Effector CD4-positive, alpha-beta T cell (primary cell): ENCODE data around the gene ACTR3C.
A peak's percentile ranks its signal among the peaks of the same experiment; 100 is the strongest.

Experiments used
- DNase-seq: peaks from one replicate; pipeline ENCODE4 v3.0.0-alpha.2; 2020
- total RNA-seq: gene quantifications from one replicate; lab custom pipeline; 2026; lab: John Stamatoyannopoulos, UW

The ACTR3C gene
- total RNA-seq, result 6.4 reads per million, percentile 24 among the genes with 10 or more reads in this experiment

DNA sequence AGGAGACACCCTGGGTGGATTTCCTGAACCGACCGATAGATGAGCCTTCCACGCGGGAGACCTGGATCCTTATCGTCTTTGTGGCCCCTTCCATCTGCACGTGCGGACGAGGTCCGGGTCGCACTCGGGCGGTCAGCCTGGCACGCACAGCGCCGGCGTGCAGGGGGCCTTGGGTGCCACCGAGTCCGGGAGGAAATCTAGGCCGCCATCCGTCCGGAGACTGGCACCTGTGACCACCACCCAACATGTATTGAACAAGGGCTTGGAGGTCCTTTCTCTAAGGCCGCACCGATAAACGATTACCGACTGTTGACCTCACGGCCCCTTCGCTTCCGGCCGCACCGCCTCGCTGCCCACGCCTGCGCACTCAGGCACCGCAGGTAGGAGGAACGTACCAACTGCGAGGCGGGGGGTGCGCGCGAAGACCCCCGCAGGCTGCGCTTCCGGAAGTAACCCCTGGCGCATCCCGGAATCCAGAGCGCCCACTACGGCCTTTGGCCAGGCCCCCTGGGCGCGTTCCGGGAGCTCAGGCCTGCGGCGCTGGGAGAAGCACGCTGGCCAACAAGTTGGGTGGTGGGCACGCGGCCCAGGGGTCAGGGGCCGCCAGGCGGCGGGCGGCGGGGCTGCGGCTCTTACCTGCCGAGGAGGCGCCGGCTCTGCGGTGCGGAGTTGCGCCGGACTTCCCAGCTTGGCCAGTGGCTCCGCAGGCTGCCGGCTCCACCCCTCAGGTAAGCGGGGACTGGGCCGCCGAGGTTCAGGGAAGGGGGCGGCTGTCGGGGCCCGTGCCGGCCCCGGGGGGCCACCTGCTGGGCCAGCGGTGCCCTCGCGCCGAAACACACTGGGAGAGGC lies at the start of gene ACTR3C, which contains the start of gene LRRC61:
ACTR3C (minus strand) TSS at position 713 of the 849 bp plus-strand sequence. CDS start 28,249 bp downstream, outside the sequence.
LRRC61 (plus strand) TSS at position 523 of the 849 bp plus-strand sequence. CDS start 13,507 bp downstream, outside the sequence.
- peak; percentile 12 for DNase-seq

DNA sequence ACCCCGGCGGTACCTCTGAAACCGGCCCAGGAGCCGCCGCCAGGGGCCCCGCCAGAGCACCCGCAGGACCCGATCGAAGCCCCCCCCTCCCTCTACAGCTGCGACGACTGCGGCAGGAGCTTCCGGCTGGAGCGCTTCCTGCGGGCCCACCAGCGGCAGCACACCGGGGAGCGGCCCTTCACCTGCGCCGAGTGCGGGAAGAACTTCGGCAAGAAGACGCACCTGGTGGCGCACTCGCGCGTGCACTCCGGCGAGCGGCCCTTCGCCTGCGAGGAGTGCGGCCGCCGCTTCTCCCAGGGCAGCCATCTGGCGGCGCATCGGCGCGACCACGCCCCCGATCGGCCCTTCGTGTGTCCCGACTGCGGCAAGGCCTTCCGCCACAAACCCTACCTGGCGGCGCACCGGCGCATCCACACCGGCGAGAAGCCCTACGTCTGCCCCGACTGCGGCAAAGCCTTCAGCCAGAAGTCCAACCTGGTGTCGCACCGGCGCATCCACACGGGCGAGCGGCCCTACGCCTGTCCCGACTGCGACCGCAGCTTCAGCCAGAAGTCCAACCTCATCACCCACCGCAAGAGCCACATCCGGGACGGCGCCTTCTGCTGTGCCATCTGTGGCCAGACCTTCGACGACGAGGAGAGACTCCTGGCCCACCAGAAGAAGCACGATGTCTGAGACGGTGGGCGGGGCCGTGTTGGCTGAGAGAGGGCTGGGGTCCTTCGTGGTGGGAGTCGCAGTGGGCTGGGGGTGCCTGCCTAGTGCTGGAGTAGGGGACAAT lies 49.1 kb upstream of the ACTR3C start:
- no peak for DNase-seq

DNA sequence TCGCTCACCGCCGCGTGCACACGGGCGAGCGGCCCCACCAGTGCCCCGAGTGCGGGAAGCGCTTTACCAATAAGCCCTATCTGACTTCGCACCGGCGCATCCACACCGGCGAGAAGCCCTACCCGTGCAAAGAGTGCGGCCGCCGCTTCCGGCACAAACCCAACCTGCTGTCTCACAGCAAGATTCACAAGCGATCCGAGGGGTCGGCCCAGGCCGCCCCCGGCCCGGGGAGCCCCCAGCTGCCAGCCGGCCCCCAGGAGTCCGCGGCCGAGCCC lies 48.6 kb upstream of the ACTR3C start:
- no peak for DNase-seq

DNA sequence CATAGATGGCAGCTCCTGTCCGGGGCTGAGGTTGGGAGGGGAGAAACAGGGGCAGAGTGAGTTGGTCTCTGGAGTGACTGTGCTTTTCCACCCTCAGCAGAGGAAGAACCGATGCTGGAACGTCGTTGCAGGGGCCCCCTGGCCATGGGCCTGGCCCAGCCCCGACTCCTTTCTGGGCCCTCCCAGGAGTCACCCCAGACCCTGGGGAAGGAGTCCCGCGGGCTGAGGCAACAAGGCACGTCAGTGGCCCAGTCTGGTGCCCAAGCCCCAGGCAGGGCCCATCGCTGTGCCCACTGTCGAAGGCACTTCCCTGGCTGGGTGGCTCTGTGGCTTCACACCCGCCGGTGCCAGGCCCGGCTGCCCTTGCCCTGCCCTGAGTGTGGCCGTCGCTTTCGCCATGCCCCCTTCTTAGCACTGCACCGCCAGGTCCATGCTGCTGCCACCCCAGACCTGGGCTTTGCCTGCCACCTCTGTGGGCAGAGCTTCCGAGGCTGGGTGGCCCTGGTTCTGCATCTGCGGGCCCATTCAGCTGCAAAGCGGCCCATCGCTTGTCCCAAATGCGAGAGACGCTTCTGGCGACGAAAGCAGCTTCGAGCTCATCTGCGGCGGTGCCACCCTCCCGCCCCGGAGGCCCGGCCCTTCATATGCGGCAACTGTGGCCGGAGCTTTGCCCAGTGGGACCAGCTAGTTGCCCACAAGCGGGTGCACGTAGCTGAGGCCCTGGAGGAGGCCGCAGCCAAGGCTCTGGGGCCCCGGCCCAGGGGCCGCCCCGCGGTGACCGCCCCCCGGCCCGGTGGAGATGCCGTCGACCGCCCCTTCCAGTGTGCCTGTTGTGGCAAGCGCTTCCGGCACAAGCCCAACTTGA lies 48.0 kb upstream of the ACTR3C start:
- DNase-seq, result no peak

DNA sequence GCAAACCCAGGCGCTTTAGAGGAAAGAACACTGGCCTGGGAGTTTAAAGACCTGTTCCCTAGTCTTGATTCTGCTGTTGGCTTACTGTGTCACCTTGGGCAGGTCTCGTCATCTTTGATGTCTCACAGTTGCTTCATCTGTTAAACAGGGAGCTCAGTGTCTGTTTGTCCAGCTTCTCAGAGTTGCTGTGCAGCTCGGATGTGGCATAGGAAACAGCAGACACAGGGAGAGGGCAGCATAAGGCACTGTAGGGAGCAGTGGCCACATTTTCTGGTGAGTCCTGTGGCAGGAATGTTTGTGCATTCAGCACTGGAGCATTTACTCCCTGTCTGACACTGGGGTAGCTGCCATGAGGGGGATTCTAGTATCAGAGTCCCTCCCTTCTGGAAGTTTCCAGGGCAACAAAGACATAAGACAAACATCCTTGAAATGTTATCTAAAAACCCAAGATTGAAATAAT lies 47.3 kb upstream of the ACTR3C start:
- DNase-seq, result no peak

DNA sequence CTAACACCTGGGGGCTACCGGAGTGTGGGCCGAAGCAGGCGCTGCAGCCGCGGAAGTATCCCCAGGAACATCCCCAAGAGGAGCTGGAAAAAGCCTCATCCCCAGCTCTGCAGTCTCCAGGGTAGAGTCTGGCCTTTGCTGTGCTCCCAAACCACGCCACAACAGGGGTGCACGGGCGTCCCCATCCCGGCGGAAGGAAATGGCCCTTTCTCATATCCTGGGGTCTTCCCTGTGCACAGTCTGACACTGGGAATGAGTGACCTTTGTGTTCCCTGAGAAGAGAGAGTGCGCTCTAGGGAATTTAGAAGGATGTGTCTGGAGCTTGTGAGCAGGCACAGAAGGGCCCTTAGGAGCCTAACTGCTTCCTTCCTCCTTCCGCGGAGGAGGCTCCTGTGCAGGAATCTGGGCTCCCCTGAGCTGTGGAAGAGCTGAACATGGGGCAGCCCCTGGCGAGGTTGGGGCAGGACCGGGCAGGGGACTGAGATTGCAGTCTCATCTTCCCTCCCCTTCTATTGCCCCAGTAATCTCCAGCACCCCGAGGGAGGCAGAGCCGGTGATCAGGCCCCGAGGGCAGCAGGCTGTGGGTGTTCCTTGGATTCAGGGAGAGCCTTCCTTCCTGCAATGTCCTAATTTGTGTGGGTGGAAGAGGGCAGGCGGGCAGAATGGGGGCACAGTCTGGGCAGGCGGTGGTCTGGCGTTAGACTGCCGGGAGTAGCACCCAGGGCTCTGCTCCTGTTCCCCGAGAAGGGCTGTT lies 46.6 kb upstream of the ACTR3C start:
- DNase-seq, result no peak

DNA sequence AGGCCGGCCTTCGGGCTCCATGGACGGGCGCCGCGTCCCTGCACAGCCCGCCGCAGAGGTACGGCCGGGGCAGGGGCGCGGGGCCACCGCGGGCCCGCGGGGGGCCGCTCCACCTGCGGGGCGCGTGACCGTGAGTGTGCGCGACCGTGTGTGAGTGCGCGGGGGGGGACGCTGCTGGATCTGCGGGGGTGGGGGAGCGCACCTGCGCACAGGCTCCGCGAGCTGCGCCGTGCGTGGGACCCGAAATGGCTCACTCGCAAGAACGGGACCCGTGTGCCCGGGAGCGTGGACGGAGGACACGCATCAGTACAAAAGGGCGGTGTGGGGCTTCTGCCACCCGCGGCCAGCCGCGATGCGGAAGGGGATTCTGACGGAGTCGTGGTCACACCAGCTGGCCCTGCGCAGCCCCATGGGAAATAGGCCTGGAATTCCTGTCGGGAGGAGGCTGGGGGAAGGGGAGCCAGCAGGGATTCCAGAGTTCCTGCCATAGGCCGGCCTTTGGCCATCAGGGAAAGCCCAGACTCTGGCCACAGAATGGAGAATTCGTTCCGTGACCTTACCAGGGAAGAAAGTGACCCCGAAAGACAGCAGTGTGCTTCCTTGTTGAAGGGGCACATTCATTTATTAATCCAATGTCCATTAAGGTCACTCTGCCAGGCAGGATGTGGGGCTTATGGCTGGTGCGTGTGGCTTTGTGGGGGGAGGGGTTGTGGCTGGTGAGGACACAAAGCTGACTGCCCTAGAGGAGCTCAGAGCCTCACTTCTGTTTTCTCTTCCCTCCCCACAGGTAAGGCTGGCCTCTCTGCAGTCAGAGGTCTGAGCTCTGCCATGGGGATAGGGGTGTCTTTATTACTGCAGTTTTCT lies 45.8 kb upstream of the ACTR3C start:
- peak; percentile 45 for DNase-seq

DNA sequence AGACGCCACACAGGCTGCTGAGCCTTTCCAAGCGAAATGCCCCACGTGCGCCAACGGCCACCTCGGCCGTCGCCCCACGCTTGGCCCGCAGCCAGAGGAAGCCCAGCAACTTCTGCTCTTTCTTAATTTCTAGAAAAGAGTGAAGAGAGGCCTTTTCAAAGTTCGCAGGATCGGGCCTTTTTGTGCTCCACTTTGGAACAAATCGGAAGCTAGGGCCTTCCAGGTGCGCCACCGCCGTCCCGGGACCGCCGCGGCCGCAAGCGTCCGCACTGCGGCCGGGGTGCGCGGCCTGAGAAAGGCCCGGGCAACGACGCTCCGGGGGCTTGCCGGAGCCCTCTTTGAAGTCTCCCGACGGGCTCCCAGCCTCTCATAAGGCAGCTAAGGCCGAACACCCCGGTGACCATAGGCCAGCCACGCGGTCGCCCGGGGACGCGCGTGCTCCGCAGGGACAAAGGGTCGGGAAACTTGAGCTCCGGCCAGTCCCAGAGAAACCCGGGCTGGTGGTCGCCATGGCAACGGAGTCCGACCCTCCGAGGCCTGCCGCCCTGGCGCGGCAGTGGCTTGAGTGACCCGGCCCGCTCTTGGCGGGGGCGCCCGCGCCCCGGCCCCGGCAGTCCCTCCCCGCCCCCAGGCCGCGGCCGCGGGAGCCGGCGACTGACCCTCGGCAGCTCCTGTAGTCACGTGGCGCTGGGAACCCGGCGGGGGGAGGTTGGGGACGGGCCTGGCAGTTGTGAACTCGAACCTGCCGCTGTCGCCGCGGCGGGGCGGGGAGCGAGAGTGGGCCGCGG lies 44.9 kb upstream of the ACTR3C start, which contains the start of gene REPIN1:
REPIN1 (plus strand) TSS at position 727 of the 788 bp plus-strand sequence. CDS start 890 bp downstream, outside the sequence.
- DNase-seq, result peak; percentile 77

DNA sequence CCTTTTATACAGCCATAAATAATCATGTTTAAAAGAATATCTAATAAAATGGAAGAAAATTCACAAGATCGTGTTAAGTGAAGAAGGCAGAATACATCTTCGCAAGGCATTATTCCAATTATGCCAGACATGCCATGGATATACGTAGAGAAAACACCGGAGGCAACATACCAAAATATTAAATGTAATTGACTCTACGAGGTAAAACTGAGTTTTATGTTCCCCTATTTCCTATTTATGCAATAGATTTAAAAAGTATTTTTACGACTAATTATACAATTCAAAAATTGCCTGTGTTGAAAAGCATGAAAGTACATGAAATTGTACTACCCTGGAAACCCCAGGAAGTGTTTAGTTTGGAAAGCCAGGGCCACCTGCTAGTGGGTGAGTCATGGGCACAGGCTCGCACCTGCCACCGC lies 44.3 kb upstream of the ACTR3C start:
- DNase-seq, result no peak

DNA sequence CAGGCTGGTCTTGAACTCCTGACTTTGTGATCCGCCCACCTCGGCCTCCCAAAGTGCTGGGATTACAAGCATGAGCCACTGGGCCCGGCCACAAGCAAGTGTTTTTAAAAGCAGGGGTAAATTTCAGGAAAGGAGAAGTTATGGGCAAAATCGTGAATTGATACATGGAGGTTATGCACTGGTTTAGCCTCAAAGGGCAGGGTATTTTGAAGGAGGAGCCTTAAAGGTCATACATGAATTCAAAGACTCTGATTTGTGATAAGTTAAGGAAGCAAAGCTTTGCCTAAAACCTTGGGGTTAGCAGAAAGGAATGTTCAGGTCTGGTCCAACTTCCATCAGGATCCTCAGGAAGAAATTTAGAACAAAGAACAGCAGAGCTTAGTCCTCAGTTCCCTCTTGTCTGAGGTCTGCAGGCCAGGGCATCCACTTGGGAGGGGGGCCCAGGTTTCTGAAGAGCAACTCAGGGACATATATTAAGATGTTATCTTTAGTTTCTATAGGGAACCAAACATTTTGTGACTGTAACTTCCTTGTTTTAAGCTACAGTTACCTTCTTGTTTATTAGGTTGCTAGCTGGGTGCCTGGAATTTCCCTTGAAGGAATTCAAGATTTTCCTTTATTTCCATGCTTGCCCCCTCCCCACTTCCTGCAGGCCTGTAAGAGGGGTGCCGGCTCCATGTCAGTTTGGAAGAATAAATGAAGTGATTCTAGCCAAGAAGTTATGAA lies 42.5 kb upstream of the ACTR3C start:
- no peak for DNase-seq

DNA sequence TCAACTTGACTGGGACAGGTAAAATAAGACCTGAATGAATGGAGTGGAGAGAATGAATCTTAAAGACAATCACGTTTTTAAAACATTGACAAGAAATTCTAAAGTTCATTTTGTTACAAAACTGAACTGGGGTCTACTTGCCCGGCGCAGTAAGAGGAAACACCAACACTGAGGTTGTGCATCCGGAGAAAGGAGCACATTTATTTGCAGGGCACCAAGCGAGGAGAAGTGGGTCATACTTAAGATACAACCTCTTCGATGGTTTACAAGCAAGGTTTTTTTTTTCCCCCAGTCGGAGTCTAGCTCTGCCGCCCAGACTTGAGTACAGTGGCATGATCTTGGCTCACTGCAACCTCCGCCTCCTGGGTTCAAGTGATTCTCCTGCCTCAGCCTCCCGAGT lies 41.8 kb upstream of the ACTR3C start:
- no peak for DNase-seq

DNA sequence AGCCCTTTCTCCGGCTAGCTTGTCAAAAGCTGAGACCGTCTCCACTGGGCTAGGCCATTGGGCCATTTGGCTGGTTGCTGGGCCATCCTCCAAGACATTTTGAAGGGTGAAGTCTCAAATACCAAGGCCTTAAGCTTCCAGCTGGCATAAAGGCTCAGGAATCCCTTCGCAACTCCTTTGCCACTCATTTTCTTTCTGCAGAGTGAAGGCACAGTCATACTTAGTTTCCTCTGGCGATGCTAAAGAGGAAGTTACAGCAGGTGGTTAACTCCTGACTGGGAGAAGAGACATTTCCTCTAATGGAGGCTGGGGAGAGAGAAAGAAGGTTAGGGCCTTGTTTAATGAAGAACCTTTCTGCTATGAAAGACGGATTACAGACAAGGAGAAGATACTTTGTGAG lies 40.5 kb upstream of the ACTR3C start:
- no peak for DNase-seq

DNA sequence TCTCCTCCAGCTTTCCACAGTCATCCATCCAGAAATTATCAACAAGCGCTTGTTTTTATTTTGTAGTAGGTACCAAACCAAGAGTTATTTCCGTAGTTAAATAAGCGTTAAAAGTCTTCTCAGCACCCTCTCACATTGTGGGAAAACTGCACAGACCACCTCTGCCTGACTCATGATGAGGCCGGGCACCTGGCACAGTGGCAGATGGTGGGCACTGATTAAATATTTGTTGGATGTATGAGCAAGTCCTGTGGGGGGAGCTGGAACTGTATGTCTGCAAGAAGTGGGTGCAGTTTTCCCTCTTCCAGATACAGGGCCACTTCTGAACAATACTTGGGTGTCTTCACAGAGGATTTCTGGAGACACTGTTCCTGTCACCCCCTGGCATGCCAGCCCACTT lies 40.0 kb upstream of the ACTR3C start:
- DNase-seq, result no peak

DNA sequence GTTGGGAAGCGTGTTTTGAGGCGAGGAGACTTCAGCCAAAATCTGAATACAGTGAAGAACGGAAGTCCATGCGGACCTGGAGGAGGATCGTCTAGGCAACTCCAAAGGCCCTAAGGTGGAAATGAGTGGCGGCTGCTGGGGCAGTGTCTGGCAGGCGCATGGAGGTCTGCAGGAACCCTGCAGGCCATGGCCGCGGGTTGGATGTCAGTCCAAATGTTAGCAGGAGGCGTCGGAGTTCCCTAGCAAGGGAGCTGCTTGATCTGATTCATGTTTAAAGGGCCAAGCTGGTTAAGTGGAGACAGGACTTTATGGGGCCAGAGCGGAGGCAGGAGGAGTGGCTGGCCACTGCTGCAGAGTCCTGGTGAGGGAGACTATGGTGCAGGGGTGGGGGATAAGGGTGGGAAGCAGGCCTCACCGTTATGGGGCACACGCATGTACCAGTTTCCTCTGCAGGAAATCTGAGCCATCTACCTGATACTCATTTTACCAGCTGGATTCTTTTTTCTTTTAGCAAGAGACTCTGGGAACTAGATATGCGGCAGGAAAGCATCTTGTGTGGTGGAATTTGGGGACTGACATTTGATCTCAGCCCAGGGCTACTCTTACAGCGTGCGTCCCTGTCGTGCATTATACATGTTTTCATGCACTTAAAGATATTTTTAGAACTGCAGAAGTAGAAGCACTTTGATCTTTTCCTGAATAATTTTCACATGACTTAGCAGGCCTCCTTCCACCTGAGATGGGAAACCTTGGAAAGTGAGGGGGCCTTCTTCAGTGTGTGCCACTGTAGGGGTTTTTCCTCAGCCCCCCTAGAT lies 38.7 kb upstream of the ACTR3C start:
- no peak for DNase-seq

DNA sequence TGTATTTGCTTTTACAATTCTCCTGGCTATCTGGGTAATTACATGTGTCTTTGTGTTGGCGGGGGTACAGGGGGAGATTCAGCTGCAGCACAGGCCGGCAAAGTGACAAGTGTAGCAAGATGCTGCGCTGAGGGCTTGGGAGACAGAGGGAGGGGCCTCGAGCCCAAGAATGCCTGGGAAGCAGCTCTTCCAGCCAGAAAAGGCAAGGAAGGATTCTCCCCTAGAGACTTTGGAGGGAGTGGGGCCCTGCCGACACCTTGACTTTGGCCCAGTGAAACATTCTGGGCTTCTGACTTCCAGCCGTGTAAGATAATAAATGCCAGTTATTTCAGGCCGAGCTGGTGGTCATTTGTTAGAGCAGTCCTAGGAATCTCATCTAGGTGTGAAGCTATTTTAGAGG lies 38.1 kb upstream of the ACTR3C start:
- no peak for DNase-seq

DNA sequence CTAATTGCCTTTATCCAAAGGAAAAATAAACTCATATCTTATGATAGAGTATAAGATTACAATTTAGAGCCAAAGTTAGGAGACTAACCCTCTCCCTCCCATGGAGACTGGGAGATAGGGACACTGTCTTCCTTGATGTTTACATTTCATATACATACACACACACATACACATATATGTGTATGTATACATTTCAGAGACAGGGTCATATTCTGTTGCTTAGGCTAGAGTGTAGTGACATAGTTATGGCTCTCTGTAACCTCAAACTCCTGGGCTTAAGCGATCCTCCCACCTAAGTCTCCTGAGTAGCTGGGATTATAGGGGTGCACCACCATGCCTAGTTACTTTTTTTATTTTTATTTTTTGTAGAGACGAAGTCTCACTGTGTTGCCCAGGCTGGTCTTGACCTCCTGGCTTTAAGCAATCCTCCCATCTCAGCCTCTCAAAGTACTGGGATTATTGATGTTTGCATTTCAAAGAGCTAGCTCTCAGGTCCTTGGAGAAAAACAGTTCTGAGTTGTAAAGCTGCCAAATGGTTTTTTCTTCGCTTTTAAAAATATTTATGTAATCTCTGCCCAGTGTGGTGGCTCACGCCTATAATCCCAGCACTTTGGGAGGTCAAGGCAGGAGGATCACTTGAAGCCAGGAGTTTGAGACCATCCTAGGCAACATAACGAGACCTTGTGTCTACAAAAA lies 37.2 kb upstream of the ACTR3C start:
- no peak for DNase-seq

DNA sequence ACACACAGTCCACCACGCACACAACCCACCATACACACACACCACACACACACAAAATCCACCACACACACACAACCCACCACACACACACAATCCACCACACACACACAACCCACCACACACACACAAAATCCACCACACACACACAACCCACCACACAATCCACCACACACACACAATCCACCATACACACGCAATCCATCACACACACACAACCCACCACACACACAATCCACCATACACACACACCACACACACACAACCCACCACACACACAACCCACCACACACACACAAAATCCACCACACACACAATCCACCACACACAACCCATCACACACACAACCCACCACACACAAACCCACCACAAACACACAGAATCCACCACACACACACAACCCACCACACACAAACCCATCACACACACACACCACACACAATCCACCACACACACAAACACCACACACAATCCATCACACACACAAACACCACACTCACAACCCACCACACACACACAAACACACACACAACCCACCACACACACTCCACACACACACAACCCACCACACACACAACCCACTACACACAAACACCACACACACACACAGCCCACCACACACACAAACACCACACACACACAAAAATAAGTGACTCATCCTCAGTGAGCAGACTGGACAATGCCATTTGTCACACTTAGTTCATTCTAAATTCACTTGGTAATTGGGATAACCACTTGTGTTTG lies 36.4 kb upstream of the ACTR3C start:
- DNase-seq, result no peak
